ENCODE results near the gene PJVK.

PJVK gene

GRCh38 chr2:178413472-178414265 is 37.5 kb upstream of the PJVK start:
- TF ChIP-seq, protein P1, sequence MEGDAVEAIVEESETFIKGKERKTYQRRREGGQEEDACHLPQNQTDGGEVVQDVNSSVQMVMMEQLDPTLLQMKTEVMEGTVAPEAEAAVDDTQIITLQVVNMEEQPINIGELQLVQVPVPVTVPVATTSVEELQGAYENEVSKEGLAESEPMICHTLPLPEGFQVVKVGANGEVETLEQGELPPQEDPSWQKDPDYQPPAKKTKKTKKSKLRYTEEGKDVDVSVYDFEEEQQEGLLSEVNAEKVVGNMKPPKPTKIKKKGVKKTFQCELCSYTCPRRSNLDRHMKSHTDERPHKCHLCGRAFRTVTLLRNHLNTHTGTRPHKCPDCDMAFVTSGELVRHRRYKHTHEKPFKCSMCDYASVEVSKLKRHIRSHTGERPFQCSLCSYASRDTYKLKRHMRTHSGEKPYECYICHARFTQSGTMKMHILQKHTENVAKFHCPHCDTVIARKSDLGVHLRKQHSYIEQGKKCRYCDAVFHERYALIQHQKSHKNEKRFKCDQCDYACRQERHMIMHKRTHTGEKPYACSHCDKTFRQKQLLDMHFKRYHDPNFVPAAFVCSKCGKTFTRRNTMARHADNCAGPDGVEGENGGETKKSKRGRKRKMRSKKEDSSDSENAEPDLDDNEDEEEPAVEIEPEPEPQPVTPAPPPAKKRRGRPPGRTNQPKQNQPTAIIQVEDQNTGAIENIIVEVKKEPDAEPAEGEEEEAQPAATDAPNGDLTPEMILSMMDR (IDR thresholded peaks at IDR 0.05), result no peak
- no peak for TF ChIP-seq ZFX (IDR thresholded peaks at IDR 0.05; ENCODE audit: borderline replicate concordance)
- H3K27ac ChIP-seq, result peak overlapping the region; percentile 76

DNA sequence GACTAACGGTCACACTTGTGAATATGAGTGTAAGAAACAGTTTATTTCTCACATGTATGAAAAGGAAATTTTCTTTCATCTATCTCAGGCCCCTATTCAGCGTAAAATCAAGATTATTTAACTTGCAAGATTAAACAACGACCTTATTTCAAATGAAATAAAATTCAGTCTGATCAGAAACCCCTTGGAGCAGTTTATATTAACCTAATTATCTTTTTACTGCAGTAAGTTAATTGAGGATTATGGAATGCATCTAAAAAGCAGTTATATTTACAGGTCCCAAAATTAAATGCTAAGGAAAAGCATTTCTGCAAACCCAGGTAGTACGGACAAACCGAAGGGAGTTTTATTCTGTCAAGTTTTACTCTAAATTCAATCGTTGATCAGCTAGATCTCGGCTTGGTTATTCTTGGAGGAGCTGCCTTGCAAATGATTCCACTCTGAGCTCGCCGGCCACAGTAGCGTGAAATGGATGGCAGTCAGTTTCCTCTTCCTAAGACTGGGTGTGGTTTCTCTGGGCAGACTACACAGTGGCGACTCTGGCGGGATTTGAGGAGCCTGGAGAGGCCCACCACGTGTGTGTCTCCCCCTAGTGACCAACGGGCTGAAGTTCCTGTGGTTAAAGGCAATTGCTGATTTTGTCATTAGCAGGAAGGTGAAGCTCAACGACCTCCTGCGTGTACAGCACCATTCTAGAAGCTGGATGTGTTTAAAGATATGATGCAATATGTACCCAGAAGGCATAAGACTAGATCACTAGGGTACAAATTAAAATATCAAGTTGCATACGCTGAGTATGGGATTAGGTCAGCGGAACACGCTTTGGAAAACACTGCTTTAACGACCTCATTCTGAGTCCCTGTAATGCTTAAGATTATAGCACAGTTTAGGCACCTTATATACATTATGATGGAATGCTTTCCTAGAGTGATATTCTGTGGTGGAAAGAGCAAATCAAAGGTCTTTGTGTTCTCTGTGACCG is 36.6 kb upstream of the PJVK start:
- TF ChIP-seq, protein P1 (IDR thresholded peaks at IDR 0.05), result peak; percentile 80
- no peak for TF ChIP-seq ZFX (IDR thresholded peaks at IDR 0.05; ENCODE audit: borderline replicate concordance)
- peak overlapping the region; percentile 76 for H3K27ac ChIP-seq

GRCh38 chr2:178415979-178416378 is 35.2 kb upstream of the PJVK start:
- no peak for TF ChIP-seq ZFX (IDR thresholded peaks at IDR 0.05; ENCODE audit: borderline replicate concordance)
- TF ChIP-seq, protein P1 (IDR thresholded peaks at IDR 0.05), result no peak
- H3K27ac ChIP-seq, result no peak overlapping the region

GRCh38 chr2:178417916-178418315 is 33.3 kb upstream of the PJVK start:
- H3K27ac ChIP-seq, result no peak overlapping the region
- TF ChIP-seq, protein P1 (IDR thresholded peaks at IDR 0.05), result no peak
- no peak for TF ChIP-seq ZFX (IDR thresholded peaks at IDR 0.05; ENCODE audit: borderline replicate concordance)

GRCh38 chr2:178418426-178418825 is 32.8 kb upstream of the PJVK start:
- no peak for TF ChIP-seq ZFX (IDR thresholded peaks at IDR 0.05; ENCODE audit: borderline replicate concordance)
- TF ChIP-seq, protein P1 (IDR thresholded peaks at IDR 0.05), result no peak
- no peak overlapping the region for H3K27ac ChIP-seq

GRCh38 chr2:178419123-178419522 is 32.1 kb upstream of the PJVK start:
- TF ChIP-seq, protein P1 (IDR thresholded peaks at IDR 0.05), result peak; percentile 25; the same call in 1 of the 2 replicates
- no peak for TF ChIP-seq ZFX (IDR thresholded peaks at IDR 0.05; ENCODE audit: borderline replicate concordance)

More at GRCh38 chr2:178419123-178419522, 32.1 kb upstream of the PJVK start:
- H3K27ac ChIP-seq, result no peak overlapping the region

All from 22Rv1 (cell line).